ENCODE measurements around the gene THSD7B. TPM values are rescaled to one million over a fixed set of nuclear protein-coding genes. Genes with fewer than 3 reads are reported as not detected.

Gene THSD7B
- total RNA-seq, 1 donor from 2014 or later = 0.19 TPM

DNA sequence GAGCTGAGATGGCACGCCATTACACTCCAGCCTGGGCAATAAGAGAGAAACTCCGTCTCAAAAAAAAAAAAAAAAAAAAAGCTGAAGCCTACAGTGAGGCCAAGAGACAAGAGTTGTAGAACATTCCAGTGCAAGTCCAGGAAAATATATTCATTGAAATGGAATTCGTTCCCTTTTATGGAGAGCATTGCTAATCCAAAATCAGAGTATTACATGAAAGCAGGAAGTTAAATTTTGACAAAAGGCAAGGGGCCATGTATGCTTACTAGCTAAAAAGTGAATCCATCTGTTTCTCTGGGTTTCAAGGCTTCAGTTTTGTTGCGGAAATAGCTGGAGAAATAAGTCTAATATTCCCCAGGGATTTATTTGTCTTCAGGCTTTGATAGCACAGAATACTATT lies 471.7 kb downstream of the THSD7B start:
- Mint-ChIP-seq H3K4me1 (no peaks in the 10 kb centered on the region), H3K36me3 (ENCODE audit: low read depth) (no peaks in the 10 kb centered on the region), H3K27ac (ENCODE audit: unreplicated experiment) (no peak overlapping the region), H3K27me3 (ENCODE audit: low read depth) (no peaks in the 10 kb centered on the region), H3K9me3 (no peaks in the 10 kb centered on the region), H3K4me3 (no peak overlapping the region)
- DNase-seq (ENCODE audit: low read depth, low spot score) = no peak
- no peak for TF ChIP-seq CTCF (conservative IDR thresholded peaks at IDR 0.05)

- TF ChIP-seq CTCF (conservative IDR thresholded peaks at IDR 0.05) = no peak
- H3K27ac Mint-ChIP-seq (ENCODE audit: unreplicated experiment) = no peak overlapping the region
- H3K36me3 Mint-ChIP-seq (ENCODE audit: low read depth) = no peaks in the 10 kb centered on the region
- no peaks in the 10 kb centered on the region for H3K27me3 Mint-ChIP-seq (ENCODE audit: low read depth)
- no peak for DNase-seq (ENCODE audit: low read depth, low spot score)
- H3K4me1 Mint-ChIP-seq = no peaks in the 10 kb centered on the region
- no peak overlapping the region for H3K4me3 Mint-ChIP-seq
- H3K9me3 Mint-ChIP-seq = no peaks in the 10 kb centered on the region
Measured at GRCh38 chr2:137238065-137238464, 472.7 kb downstream of the THSD7B start.

GRCh38 chr2:137249463-137250130 lies 484.3 kb downstream of the THSD7B start:
- Mint-ChIP-seq H3K27ac (ENCODE audit: unreplicated experiment) (no peak overlapping the region), H3K9me3 (no peaks in the 10 kb centered on the region), H3K36me3 (ENCODE audit: low read depth) (no peaks in the 10 kb centered on the region), H3K4me3 (no peak overlapping the region), H3K27me3 (ENCODE audit: low read depth) (peaks cover 6% of the 10 kb centered on the region), H3K4me1 (no peaks in the 10 kb centered on the region)
- no peak for DNase-seq (ENCODE audit: low read depth, low spot score)
- TF ChIP-seq CTCF (conservative IDR thresholded peaks at IDR 0.05) = no peak

- H3K9me3 Mint-ChIP-seq = no peaks in the 10 kb centered on the region
- no peaks in the 10 kb centered on the region for H3K36me3 Mint-ChIP-seq (ENCODE audit: low read depth)
- no peak overlapping the region for H3K27ac Mint-ChIP-seq (ENCODE audit: unreplicated experiment)
- no peaks in the 10 kb centered on the region for H3K4me1 Mint-ChIP-seq
- peaks cover 7% of the 10 kb centered on the region for H3K27me3 Mint-ChIP-seq (ENCODE audit: low read depth)
- no peak overlapping the region for H3K4me3 Mint-ChIP-seq
- no peak for TF ChIP-seq CTCF (conservative IDR thresholded peaks at IDR 0.05)
- no peak for DNase-seq (ENCODE audit: low read depth, low spot score)
Measured at GRCh38 chr2:137250401-137250800, 485.1 kb downstream of the THSD7B start.

DNA sequence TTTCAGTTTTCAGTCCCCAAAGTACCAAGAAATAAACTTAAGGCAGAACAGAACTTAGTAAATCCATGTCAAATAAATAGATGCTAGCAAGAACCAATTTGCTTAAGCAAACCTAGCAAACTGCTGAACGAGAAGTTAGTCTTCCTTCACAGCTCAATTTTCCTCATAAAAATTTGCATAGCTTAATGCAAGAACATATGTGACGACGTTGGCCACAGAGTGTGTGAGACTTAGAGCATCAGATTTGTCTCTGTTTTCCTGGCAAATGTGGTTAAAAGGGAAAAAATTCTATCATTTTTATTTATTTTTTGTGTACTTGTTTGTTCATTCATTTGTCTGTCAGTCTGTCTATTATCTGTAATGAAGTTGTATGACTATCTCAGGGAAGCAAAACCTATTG lies 485.7 kb downstream of the THSD7B start:
- TF ChIP-seq CTCF (conservative IDR thresholded peaks at IDR 0.05) = no peak
- Mint-ChIP-seq H3K9me3 (no peaks in the 10 kb centered on the region), H3K4me3 (no peak overlapping the region), H3K36me3 (ENCODE audit: low read depth) (no peaks in the 10 kb centered on the region), H3K4me1 (no peaks in the 10 kb centered on the region), H3K27me3 (ENCODE audit: low read depth) (peaks cover 7% of the 10 kb centered on the region), H3K27ac (ENCODE audit: unreplicated experiment) (no peak overlapping the region)
- no peak for DNase-seq (ENCODE audit: low read depth, low spot score)

Measured in neural crest cell (in vitro differentiated cells).